K562 (cell line): ENCODE results near the gene IFNA21. TPM values are rescaled to one million over a fixed set of nuclear protein-coding genes. Genes with fewer than 3 reads are reported as not detected.

Experiments used
- ATAC-seq: fragments of 200-7000 bp; cut with Tn5 transposase; 3 replicates; pipeline ENCODE4 v1.9.1; 2020; ENCODE audit warnings: moderate library complexity
- BruUV-seq: library from RNA; stranded (reverse); fragments of 400-500 nt; replicated peaks from 2 replicates; lab custom pipeline; 2021; lab: Mats Ljungman, UMichigan
- CTCF ChIA-PET: fragments of 300-600 bp; formaldehyde crosslinking; extraction: SDS; loops from one replicate; lab custom pipeline; 2021; ENCODE audit warnings: low intra/inter-chr PET ratio; lab: Yijun Ruan, JAX
- POLR2A ChIA-PET: fragments of 300-600, 350-650 bp; sonication (Branson Sonifier 250); formaldehyde crosslinking; extraction: SDS; loops from one replicate; lab custom pipeline; 2021; ENCODE audit warnings: antibody characterized with exemption, inconsistent platforms; lab: Yijun Ruan, JAX
- DNase-seq, 4 experiments: peaks; one replicate each; pipeline versions ENCODE4 v3.0.0 to v3.0.0-alpha.2; 2011 to 2018; ENCODE audit warnings: low spot score in 3 of 4, mixed read lengths in 3 of 4; ENCODE audit errors: extremely low read depth in 1 of 4
- FAIRE-seq: peaks from 2 replicates; lab custom pipeline; 2011; peaks lifted over from hg19 to GRCh38; lab: Jason Lieb, UNC
- H2AFZ ChIP-seq: 2 replicates; pipeline ENCODE4 v1.6.0; 2011; ENCODE audit warnings: low read depth, low read length, control low read depth, inconsistent platforms
- H3K27ac ChIP-seq: fragments of 200-600 bp; 3 replicates; pipeline ENCODE4 v1.8.0; 2011; ENCODE audit warnings: low read depth, mild to moderate bottlenecking, control low read depth, inconsistent platforms, low read length, moderate library complexity, mixed read lengths; ENCODE audit errors: extremely low read depth
- H3K27me3 ChIP-seq, 2 experiments: fragments of 300-600 bp in 1 of 2; 2 replicates in 1 of 2; 3 replicates in 1 of 2; pipeline versions ENCODE4 v1.6.0 to v1.8.0; 2011; ENCODE audit warnings: inconsistent platforms in 2 of 2, low read length in 2 of 2, mild to moderate bottlenecking in 1 of 2, mixed read lengths in 1 of 2, moderate library complexity in 1 of 2; ENCODE audit not compliant: control insufficient read depth in 2 of 2, insufficient read depth in 2 of 2
- H3K36me3 ChIP-seq: fragments of 300-600 bp; 3 replicates; pipeline ENCODE4 v1.8.0; 2011; ENCODE audit warnings: mild to moderate bottlenecking, low read length, inconsistent platforms; ENCODE audit not compliant: control insufficient read depth, insufficient read depth
- H3K4me1 ChIP-seq, 2 experiments: fragments of 200-600 bp in 1 of 2; replicated peaks in 1 of 2; 2 replicates in 1 of 2; 3 replicates in 1 of 2; pipeline versions ENCODE4 v1.5.1 to v1.8.0; 2011; ENCODE audit warnings: inconsistent platforms in 2 of 2, low read length in 2 of 2, mild to moderate bottlenecking in 1 of 2, mixed read lengths in 1 of 2, moderate library complexity in 1 of 2; ENCODE audit not compliant: control insufficient read depth in 2 of 2, insufficient read depth in 2 of 2
- H3K4me2 ChIP-seq: 2 replicates; pipeline ENCODE4 v1.6.1; 2011; ENCODE audit warnings: low read length, control low read depth, inconsistent platforms, mixed read lengths; ENCODE audit not compliant: insufficient read depth
- H3K4me3 ChIP-seq: fragments of 200-600 bp; sonication (generic), shearing (Covaris generic); 2 replicates; pipeline ENCODE4 v1.5.1; 2016; ENCODE audit warnings: control low read depth, inconsistent platforms
- H3K79me2 ChIP-seq: fragments of 200-600 bp; 3 replicates; pipeline ENCODE4 v1.8.0; 2011; ENCODE audit warnings: low read length, inconsistent platforms; ENCODE audit not compliant: control insufficient read depth, insufficient read depth
- H3K9ac ChIP-seq, 2 experiments: 2 replicates each; pipeline versions ENCODE4 v1.6.0 to v1.6.1; 2011; ENCODE audit warnings: low read depth in 2 of 2, low read length in 2 of 2, control low read depth in 1 of 2, inconsistent platforms in 1 of 2, mild to moderate bottlenecking in 1 of 2, mixed read lengths in 1 of 2; ENCODE audit not compliant: insufficient read depth in 1 of 2
- H3K9me1 ChIP-seq: one replicate; pipeline ENCODE4 v1.6.0; 2011; ENCODE audit warnings: inconsistent platforms, mild to moderate bottlenecking, low read length, moderate library complexity; ENCODE audit not compliant: control insufficient read depth, insufficient read depth
- H3K9me3 ChIP-seq: replicated peaks from 2 replicates; pipeline ENCODE4 v1.5.1; 2011; ENCODE audit warnings: low read depth, low read length, inconsistent platforms; ENCODE audit not compliant: control insufficient read depth, insufficient read depth
- H4K20me1 ChIP-seq: replicated peaks from 2 replicates; pipeline ENCODE4 v1.6.1; 2011; ENCODE audit warnings: low read length, inconsistent platforms, mixed read lengths; ENCODE audit not compliant: control insufficient read depth, insufficient read depth
- CBX2 ChIP-seq: fragments of 200-600 bp; sonication (generic); IDR thresholded peaks from one replicate; pipeline ENCODE4 v1.6.1; 2012; ENCODE audit warnings: mild to moderate bottlenecking, low read length, inconsistent platforms; ENCODE audit not compliant: insufficient read depth, poor library complexity, severe bottlenecking
- NBN ChIP-seq: fragments of 450-650 bp; IDR thresholded peaks from 2 replicates; pipeline ENCODE4 v1.6.1; 2016; ENCODE audit warnings: low read depth, mild to moderate bottlenecking
- NUFIP1 ChIP-seq: fragments of 450-650 bp; IDR thresholded peaks from 2 replicates; pipeline ENCODE4 v1.6.1; 2018; ENCODE audit not compliant: partially characterized antibody
- PTTG1 ChIP-seq: fragments of 450-650 bp; IDR thresholded peaks from 2 replicates; pipeline ENCODE4 v1.6.1; 2016; ENCODE audit warnings: low read depth, mild to moderate bottlenecking, missing genetic modification characterization, missing compliant biosample characterization
- SIX5 ChIP-seq, 2 experiments: IDR thresholded peaks; 2 replicates each; pipeline ENCODE4 v1.6.1; 2011; ENCODE audit warnings: low read length in 2 of 2, borderline replicate concordance in 1 of 2, low read depth in 1 of 2, mild to moderate bottlenecking in 1 of 2, moderate library complexity in 1 of 2; ENCODE audit not compliant: insufficient read depth in 1 of 2
- ZNF175 ChIP-seq: fragments of 200-800 bp; sonication (Bioruptor generic); IDR thresholded peaks from 2 replicates; pipeline ENCODE4 v1.6.1; 2016; ENCODE audit warnings: low read depth, mild to moderate bottlenecking, missing genetic modification characterization, missing compliant biosample characterization
- ZNF551 ChIP-seq: fragments of 250-450 bp; sonication (Bioruptor Pico); IDR thresholded peaks from 2 replicates; pipeline ENCODE4 v1.5.0; 2021; ENCODE audit warnings: mild to moderate bottlenecking, moderate library complexity
- ZNF778 ChIP-seq: fragments of 450-650 bp; formaldehyde crosslinking; IDR thresholded peaks from 2 replicates; pipeline ENCODE4 v1.4.0; 2020; ENCODE audit warnings: mild to moderate bottlenecking, moderate library complexity
- ZNF785 ChIP-seq: fragments of 250-450 bp; sonication (Bioruptor Pico); IDR thresholded peaks from 2 replicates; pipeline ENCODE4 v1.4.0; 2020; ENCODE audit warnings: mild to moderate bottlenecking
- WGBS: fragments of 100-300 bp; shearing (Covaris generic); methylation state at CpG from one replicate; pipeline ENCODE4 v1.1.6; 2016; ENCODE audit warnings: low coverage, mixed read lengths; ENCODE audit not compliant: insufficient coverage; ENCODE audit errors: missing lambda C conversion rate; 5-methylcytosine and 5-hydroxymethylcytosine counted together
- in situ Hi-C: fragments of 300-500 bp; cut with MboI; formaldehyde crosslinking; loops from 4 replicates; pipeline ENCODE4 v1.15.0; 2018; ENCODE audit warnings: inconsistent platforms, mixed read lengths
- intact Hi-C: fragments of 100-400 bp; cut with micrococcal nuclease; formaldehyde crosslinking; loops from 2 replicates; pipeline ENCODE4 v1.14.2; 2022
- polyA plus RNA-seq, 8 experiments: library from polyadenylated mRNA; depleted of rRNA in 4 of 8; stranded (reverse) in 5 of 8; unstranded in 3 of 8; fragments of >200 nt; fragmentation: Nextera tagmentation in 2 of 8; fragmentation: Illumina TruSeq in 1 of 8; extraction: Ambion mirVana in 2 of 8; extraction: Trizol in 1 of 8; gene quantifications; 2 replicates each; pipeline versions ENCODE4 v1.2.1 to v1.2.3, GENCODE V29; 2011 to 2014; ENCODE audit warnings: inconsistent platforms in 1 of 8, missing spikeins in 1 of 8
- total RNA-seq, 7 experiments: library from RNA; depleted of rRNA in 6 of 7; stranded (reverse); fragments of >200 nt in 6 of 7; fragmentation: Illumina TruSeq in 2 of 7; extraction: Trizol in 2 of 7; gene quantifications; 2 replicates each; pipeline versions ENCODE4 v1.2.1 to v1.2.3, GENCODE V29; 2011 to 2021; ENCODE audit warnings: low replicate concordance in 1 of 7
- TF ChIP-seq, protein P1 (sequence below): fragments of 450-650 bp; formaldehyde crosslinking; IDR thresholded peaks from 2 replicates; pipeline ENCODE4 v1.4.0; 2020; ENCODE audit warnings: mild to moderate bottlenecking, mixed read lengths
- TF ChIP-seq, protein P2 (sequence below): fragments of 250-450 bp; sonication (Bioruptor Pico); IDR thresholded peaks from 2 replicates; pipeline ENCODE4 v1.8.0; 2022; ENCODE audit warnings: inconsistent platforms, mild to moderate bottlenecking, moderate library complexity, borderline replicate concordance
- TF ChIP-seq, protein P3 (sequence below), 2 experiments: fragments of 450-650 bp; IDR thresholded peaks; 2 replicates each; pipeline ENCODE4 v1.6.1; 2016
- TF ChIP-seq, protein P4 (sequence below): fragments of 250-450 bp; sonication (Bioruptor Pico); IDR thresholded peaks from 2 replicates; pipeline ENCODE4 v1.8.0; 2021; ENCODE audit warnings: borderline replicate concordance, mild to moderate bottlenecking, moderate library complexity; ENCODE audit not compliant: poor library complexity, severe bottlenecking

The IFNA21 gene
- total and polyA plus RNA-seq, 9 of the 15 experiments (the other 6 are each of a cell fraction or from before 2014, with no cell fraction given), result not detected

DNA sequence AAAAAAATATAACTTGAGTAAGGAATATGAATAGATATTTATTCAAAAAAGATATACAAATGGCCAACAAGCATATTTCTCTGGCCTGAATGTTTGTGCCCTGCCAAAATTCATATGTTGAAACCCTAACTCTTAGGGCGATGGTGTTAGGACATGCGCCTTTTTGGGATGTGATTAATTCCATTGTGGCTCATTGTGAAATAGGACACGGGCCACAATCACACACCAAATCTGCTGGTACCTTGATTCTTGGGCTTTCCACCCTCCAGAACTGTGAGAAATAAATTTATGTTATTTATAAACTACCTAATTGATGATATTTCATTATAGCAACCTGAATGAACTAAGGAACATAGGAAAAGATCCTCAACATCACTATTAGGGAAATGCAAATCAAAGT, 5.7 kb upstream of the IFNA21 start:
- WGBS, result no CpG with 5 or more reads among the region's 3 CpGs
- Histone ChIP-seq H3K4me3 (no peak overlapping the region), H3K79me2 (no peaks in the 10 kb centered on the region), H3K4me2 (no peak overlapping the region), H3K9ac (no peak overlapping the region), H3K9me3 (no peaks in the 10 kb centered on the region), H3K4me1 (no peaks in the 10 kb centered on the region), H3K27ac (no peak overlapping the region), H3K27me3 (no peaks in the 10 kb centered on the region), H2AFZ (no peak overlapping the region), H3K36me3 (no peaks in the 10 kb centered on the region), H4K20me1 (no peaks in the 10 kb centered on the region), H3K9me1 (no peaks in the 10 kb centered on the region)
- TF ChIP-seq, protein P1, sequence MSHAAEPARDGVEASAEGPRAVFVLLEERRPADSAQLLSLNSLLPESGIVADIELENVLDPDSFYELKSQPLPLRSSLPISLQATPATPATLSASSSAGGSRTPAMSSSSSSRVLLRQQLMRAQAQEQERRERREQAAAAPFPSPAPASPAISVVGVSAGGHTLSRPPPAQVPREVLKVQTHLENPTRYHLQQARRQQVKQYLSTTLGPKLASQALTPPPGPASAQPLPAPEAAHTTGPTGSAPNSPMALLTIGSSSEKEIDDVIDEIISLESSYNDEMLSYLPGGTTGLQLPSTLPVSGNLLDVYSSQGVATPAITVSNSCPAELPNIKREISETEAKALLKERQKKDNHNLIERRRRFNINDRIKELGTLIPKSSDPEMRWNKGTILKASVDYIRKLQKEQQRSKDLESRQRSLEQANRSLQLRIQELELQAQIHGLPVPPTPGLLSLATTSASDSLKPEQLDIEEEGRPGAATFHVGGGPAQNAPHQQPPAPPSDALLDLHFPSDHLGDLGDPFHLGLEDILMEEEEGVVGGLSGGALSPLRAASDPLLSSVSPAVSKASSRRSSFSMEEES (CRISPR knock-in tag), result no peak
- TF ChIP-seq ZNF175 (CRISPR knock-in tag), result no peak
- TF ChIP-seq SIX5 (IDR thresholded peaks at IDR 0.05; ENCODE audit: borderline replicate concordance in 1 of 2, insufficient read depth in 1 of 2, low read depth in 1 of 2, low read length in 2 of 2), result no peak
- no peak for TF ChIP-seq ZNF785 (CRISPR knock-in tag)
- no peak for TF ChIP-seq PTTG1 (tag)
- TF ChIP-seq NUFIP1, result no peak
- no peak for TF ChIP-seq NBN
- TF ChIP-seq, protein P2, sequence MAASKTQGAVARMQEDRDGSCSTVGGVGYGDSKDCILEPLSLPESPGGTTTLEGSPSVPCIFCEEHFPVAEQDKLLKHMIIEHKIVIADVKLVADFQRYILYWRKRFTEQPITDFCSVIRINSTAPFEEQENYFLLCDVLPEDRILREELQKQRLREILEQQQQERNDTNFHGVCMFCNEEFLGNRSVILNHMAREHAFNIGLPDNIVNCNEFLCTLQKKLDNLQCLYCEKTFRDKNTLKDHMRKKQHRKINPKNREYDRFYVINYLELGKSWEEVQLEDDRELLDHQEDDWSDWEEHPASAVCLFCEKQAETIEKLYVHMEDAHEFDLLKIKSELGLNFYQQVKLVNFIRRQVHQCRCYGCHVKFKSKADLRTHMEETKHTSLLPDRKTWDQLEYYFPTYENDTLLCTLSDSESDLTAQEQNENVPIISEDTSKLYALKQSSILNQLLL (CRISPR knock-in tag), result no peak
- TF ChIP-seq, protein P3, sequence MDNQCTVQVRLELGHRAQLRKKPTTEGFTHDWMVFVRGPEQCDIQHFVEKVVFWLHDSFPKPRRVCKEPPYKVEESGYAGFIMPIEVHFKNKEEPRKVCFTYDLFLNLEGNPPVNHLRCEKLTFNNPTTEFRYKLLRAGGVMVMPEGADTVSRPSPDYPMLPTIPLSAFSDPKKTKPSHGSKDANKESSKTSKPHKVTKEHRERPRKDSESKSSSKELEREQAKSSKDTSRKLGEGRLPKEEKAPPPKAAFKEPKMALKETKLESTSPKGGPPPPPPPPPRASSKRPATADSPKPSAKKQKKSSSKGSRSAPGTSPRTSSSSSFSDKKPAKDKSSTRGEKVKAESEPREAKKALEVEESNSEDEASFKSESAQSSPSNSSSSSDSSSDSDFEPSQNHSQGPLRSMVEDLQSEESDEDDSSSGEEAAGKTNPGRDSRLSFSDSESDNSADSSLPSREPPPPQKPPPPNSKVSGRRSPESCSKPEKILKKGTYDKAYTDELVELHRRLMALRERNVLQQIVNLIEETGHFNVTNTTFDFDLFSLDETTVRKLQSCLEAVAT (IDR thresholded peaks at IDR 0.05), result no peak
- no peak for TF ChIP-seq CBX2
- TF ChIP-seq, protein P4, sequence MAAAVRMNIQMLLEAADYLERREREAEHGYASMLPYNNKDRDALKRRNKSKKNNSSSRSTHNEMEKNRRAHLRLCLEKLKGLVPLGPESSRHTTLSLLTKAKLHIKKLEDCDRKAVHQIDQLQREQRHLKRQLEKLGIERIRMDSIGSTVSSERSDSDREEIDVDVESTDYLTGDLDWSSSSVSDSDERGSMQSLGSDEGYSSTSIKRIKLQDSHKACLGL (CRISPR knock-in tag), result no peak
- no peak for TF ChIP-seq ZNF551 (CRISPR knock-in tag)
- no peak for TF ChIP-seq ZNF778
- no TSS peak for BruUV-seq
- ATAC-seq (no peak), FAIRE-seq (no peak), DNase-seq (no peak)
- ChIA-PET CTCF (no interaction called here), POLR2A (no interaction called here)
- in situ Hi-C loops, result no loop called here
- intact Hi-C loops, result no loop called here
